Duodenal mucosa (tissue), 2 donors: ENCODE results near the gene RSPO3.

ENCODE experiments used
- H3K27ac ChIP-seq: one replicate; pipeline ENCODE4 v1.7.0; 2013; ENCODE audit warnings: low read depth, low read length
- H3K27me3 ChIP-seq, 2 donors: one replicate each; pipeline ENCODE4 v1.7.0; 2013; ENCODE audit warnings: low read length in 2 of 2, control low read depth in 1 of 2; ENCODE audit not compliant: insufficient read depth in 2 of 2, control insufficient read depth in 1 of 2
- H3K36me3 ChIP-seq, 2 donors: one replicate each; pipeline ENCODE4 v1.7.0; 2013; ENCODE audit warnings: low read length in 2 of 2, control low read depth in 1 of 2; ENCODE audit not compliant: insufficient read depth in 2 of 2, control insufficient read depth in 1 of 2
- H3K4me1 ChIP-seq, 2 donors: one replicate each; pipeline ENCODE4 v1.7.0; 2013; ENCODE audit warnings: low read length in 2 of 2, control low read depth in 1 of 2; ENCODE audit not compliant: insufficient read depth in 2 of 2, control insufficient read depth in 1 of 2
- H3K4me3 ChIP-seq, 2 donors: one replicate each; pipeline ENCODE4 v1.7.0; 2013; ENCODE audit warnings: low read length in 2 of 2, low read depth in 1 of 2
- H3K9ac ChIP-seq, 2 donors: one replicate each; pipeline ENCODE4 v1.7.0; 2013; ENCODE audit warnings: low read length in 2 of 2, low read depth in 1 of 2
- H3K9me3 ChIP-seq, 2 donors: one replicate each; pipeline ENCODE4 v1.7.0; 2013; ENCODE audit warnings: low read length in 2 of 2, control low read depth in 1 of 2; ENCODE audit not compliant: control insufficient read depth in 1 of 2

The RSPO3 gene

GRCh38 chr6:127178746-127179145, 60.3 kb downstream of the RSPO3 start:
- Histone ChIP-seq H3K27me3 (no peaks in the 10 kb centered on the region), H3K36me3 (no peaks in the 10 kb centered on the region), H3K9ac (no peak overlapping the region), H3K9me3 (no peaks in the 10 kb centered on the region), H3K4me1 (no peaks in the 10 kb centered on the region), H3K4me3 (no peak overlapping the region), H3K27ac (no peak overlapping the region)

GRCh38 chr6:127180426-127180825, 62.0 kb downstream of the RSPO3 start:
- Histone ChIP-seq H3K27me3 (no peaks in the 10 kb centered on the region), H3K4me1 (no peaks in the 10 kb centered on the region), H3K9ac (no peak overlapping the region), H3K36me3 (no peaks in the 10 kb centered on the region), H3K4me3 (no peak overlapping the region), H3K27ac (no peak overlapping the region), H3K9me3 (no peaks in the 10 kb centered on the region)

GRCh38 chr6:127182501-127182900, 64.0 kb downstream of the RSPO3 start:
- H3K9ac ChIP-seq, result no peak overlapping the region
- H3K9me3 ChIP-seq, result no peaks in the 10 kb centered on the region
- H3K4me1 ChIP-seq, result no peaks in the 10 kb centered on the region
- H3K27me3 ChIP-seq, result no peaks in the 10 kb centered on the region
- H3K4me3 ChIP-seq, result no peak overlapping the region
- no peak overlapping the region for H3K27ac ChIP-seq
- no peaks in the 10 kb centered on the region for H3K36me3 ChIP-seq

GRCh38 chr6:127185437-127185995, 67.0 kb downstream of the RSPO3 start:
- Histone ChIP-seq H3K4me3 (no peak overlapping the region), H3K9me3 (no peaks in the 10 kb centered on the region), H3K9ac (no peak overlapping the region), H3K27ac (no peak overlapping the region), H3K4me1 (no peaks in the 10 kb centered on the region), H3K27me3 (no peaks in the 10 kb centered on the region), H3K36me3 (no peaks in the 10 kb centered on the region)

- Histone ChIP-seq H3K4me3 (no peak overlapping the region), H3K36me3 (no peaks in the 10 kb centered on the region), H3K4me1 (no peaks in the 10 kb centered on the region), H3K27me3 (no peaks in the 10 kb centered on the region), H3K9ac (no peak overlapping the region), H3K9me3 (no peaks in the 10 kb centered on the region), H3K27ac (no peak overlapping the region)
Measured at GRCh38 chr6:127186889-127187288, 68.4 kb downstream of the RSPO3 start.

- Histone ChIP-seq H3K9me3 (no peaks in the 10 kb centered on the region), H3K36me3 (no peaks in the 10 kb centered on the region), H3K9ac (no peak overlapping the region), H3K27ac (no peak overlapping the region), H3K4me1 (peaks cover 0 to 5% of the 10 kb centered on the region in 2 donors), H3K4me3 (no peak overlapping the region), H3K27me3 (no peaks in the 10 kb centered on the region)
Measured at GRCh38 chr6:127188744-127189143, 70.3 kb downstream of the RSPO3 start.

GRCh38 chr6:127190552-127190951, 72.1 kb downstream of the RSPO3 start:
- no peak overlapping the region for H3K9ac ChIP-seq
- H3K36me3 ChIP-seq, result no peaks in the 10 kb centered on the region
- no peak overlapping the region for H3K27ac ChIP-seq
- H3K27me3 ChIP-seq, result no peaks in the 10 kb centered on the region
- no peaks in the 10 kb centered on the region for H3K9me3 ChIP-seq
- H3K4me1 ChIP-seq, result peaks cover 0 to 5% of the 10 kb centered on the region in 2 donors
- no peak overlapping the region for H3K4me3 ChIP-seq

- peaks cover 0 to 5% of the 10 kb centered on the region in 2 donors for H3K4me1 ChIP-seq
- no peaks in the 10 kb centered on the region for H3K36me3 ChIP-seq
- H3K9me3 ChIP-seq, result no peaks in the 10 kb centered on the region
- no peaks in the 10 kb centered on the region for H3K27me3 ChIP-seq
- no peak overlapping the region for H3K9ac ChIP-seq
- no peak overlapping the region for H3K27ac ChIP-seq
- H3K4me3 ChIP-seq, result no peak overlapping the region
Measured at GRCh38 chr6:127191716-127192115, 73.2 kb downstream of the RSPO3 start.

GRCh38 chr6:127192911-127193541, 74.6 kb downstream of the RSPO3 start:
- Histone ChIP-seq H3K27me3 (no peaks in the 10 kb centered on the region), H3K4me1 (peaks cover 0 to 5% of the 10 kb centered on the region in 2 donors), H3K27ac (no peak overlapping the region), H3K4me3 (no peak overlapping the region), H3K9ac (no peak overlapping the region), H3K9me3 (no peaks in the 10 kb centered on the region), H3K36me3 (no peaks in the 10 kb centered on the region)

GRCh38 chr6:127195833-127196232, 77.4 kb downstream of the RSPO3 start:
- no peaks in the 10 kb centered on the region for H3K27me3 ChIP-seq
- no peak overlapping the region for H3K27ac ChIP-seq
- H3K36me3 ChIP-seq, result no peaks in the 10 kb centered on the region
- no peak overlapping the region for H3K4me3 ChIP-seq
- no peak overlapping the region for H3K9ac ChIP-seq
- H3K9me3 ChIP-seq, result no peaks in the 10 kb centered on the region
- peaks cover 0 to 5% of the 10 kb centered on the region in 2 donors for H3K4me1 ChIP-seq
